ENCODE results near the gene AMFR. TPM values are rescaled to one million over a fixed set of nuclear protein-coding genes. Genes with fewer than 3 reads are reported as not detected.

The AMFR gene
- total RNA-seq, 1 experiment from 2014 or later, result 25.6 TPM

- Histone ChIP-seq H2BK12ac (ENCODE audit: insufficient read length, low read depth, low read length) (no peak overlapping the region), H2AK5ac (ENCODE audit: insufficient read length, low read length) (no peak overlapping the region), H2BK5ac (ENCODE audit: insufficient read length, low read length) (no peak overlapping the region), H3K23me2 (ENCODE audit: insufficient read length, low read depth, low read length, poor library complexity, severe bottlenecking) (no peaks in the 10 kb centered on the region), H2BK20ac (ENCODE audit: low read depth, low read length, poor library complexity, severe bottlenecking) (no peak overlapping the region), H3K4ac (ENCODE audit: low read depth, low read length) (no peak overlapping the region), H4K5ac (ENCODE audit: insufficient read length, low read depth, low read length) (no peak overlapping the region), H3K79me2 (ENCODE audit: insufficient read depth, low read length) (no peaks in the 10 kb centered on the region), H3K23ac (ENCODE audit: insufficient read length, low read depth, low read length) (no peak overlapping the region), H3K14ac (ENCODE audit: insufficient read depth, low read length) (no peak overlapping the region), H3K27me3 (ENCODE audit: insufficient read depth, low read length) (no peaks in the 10 kb centered on the region), H3K79me1 (ENCODE audit: insufficient read depth, low read depth, low read length, poor library complexity, severe bottlenecking) (no peaks in the 10 kb centered on the region), H3K4me2 (ENCODE audit: insufficient read depth, insufficient read length, low read length) (no peak overlapping the region), H2BK15ac (ENCODE audit: low read depth, low read length) (no peak overlapping the region), H3K56ac (ENCODE audit: insufficient read length, low read depth, low read length) (no peak overlapping the region), H3K9ac (ENCODE audit: extremely low read depth, insufficient read length, low read length) (no peak overlapping the region), H4K91ac (ENCODE audit: insufficient read length, low read depth, low read length) (no peak overlapping the region), H3K9me3 (ENCODE audit: control insufficient read depth, low read depth, low read length) (no peaks in the 10 kb centered on the region), H3K18ac (ENCODE audit: insufficient read length, low read depth, low read length) (no peak overlapping the region), H3T11ph (ENCODE audit: low read length) (no peak overlapping the region), H4K20me1 (ENCODE audit: control insufficient read depth, insufficient read depth, insufficient read length) (no peaks in the 10 kb centered on the region), H3K4me1 (ENCODE audit: insufficient read depth, low read length) (no peaks in the 10 kb centered on the region), H2BK120ac (ENCODE audit: low read depth, low read length, poor library complexity, severe bottlenecking) (no peak overlapping the region), H2AFZ (ENCODE audit: low read length) (no peak overlapping the region), H3K27ac (ENCODE audit: insufficient read length, low read depth, low read length) (no peak overlapping the region), H4K8ac (replicated peaks; ENCODE audit: insufficient read length, low read depth, low read length) (no peak overlapping the region)
- H3K4me3 Mint-ChIP-seq, result no peak overlapping the region
- no CpG with 5 or more reads among the region's 3 CpGs for WGBS (ENCODE audit: extremely low coverage, insufficient read length, low lambda C conversion rate)
- no peak for TF ChIP-seq CTCF (conservative IDR thresholded peaks at IDR 0.05)
- peaks cover 45 to 66% (median 64%) of the 10 kb centered on the region in 3 experiments for H3K36me3 Mint-ChIP-seq (ENCODE audit: insufficient read depth in 1 of 3, low read depth in 3 of 3)
- peaks cover 10 to 14% of the 10 kb centered on the region in 2 experiments for H3K9me3 Mint-ChIP-seq
- DNase-seq, result no peak
- peak overlapping the region in 1 of 3 experiments; percentile 2; a peak in 1 of 7 replicates for H3K27ac Mint-ChIP-seq
- no peaks in the 10 kb centered on the region for H3K4me1 Mint-ChIP-seq
- peaks cover 2% of the 10 kb centered on the region; the same call in 1 of the 2 replicates for H3K27me3 Mint-ChIP-seq (ENCODE audit: low read depth)
These were observed 35.8 kb downstream of the AMFR start for GRCh38 chr16:56389554-56389953.
